MCF 10A (cell line): ENCODE data around the gene PHF14. TPM values are rescaled to one million over a fixed set of nuclear protein-coding genes. Genes with fewer than 3 reads are reported as not detected.

ENCODE experiments used
- BruUV-seq: library from RNA; stranded (reverse); fragments of 400-500 nt; replicated peaks from 2 replicates; lab custom pipeline; 2021; lab: Mats Ljungman, UMichigan
- CTCF ChIA-PET: fragments of 300-600 bp; sonication (Branson Sonifier 250); formaldehyde crosslinking; extraction: SDS; loops from one replicate; lab custom pipeline; 2021; ENCODE audit warnings: antibody characterized with exemption, inconsistent platforms; lab: Yijun Ruan, JAX
- POLR2A ChIA-PET: fragments of 300-600, 350-650 bp; sonication (Branson Sonifier 250); formaldehyde crosslinking; extraction: SDS; loops from one replicate; lab custom pipeline; 2020; ENCODE audit warnings: antibody characterized with exemption, inconsistent platforms; lab: Yijun Ruan, JAX
- DNase-seq: peaks from one replicate; pipeline ENCODE4 v3.0.0-alpha.2; 2018; ENCODE audit not compliant: unreplicated experiment
- H3K27ac Mint-ChIP-seq: one replicate; pipeline ENCODE4 v1.8.0; 2022; ENCODE audit warnings: mild to moderate bottlenecking, low read depth, mixed read lengths; ENCODE audit not compliant: unreplicated experiment
- H3K27me3 Mint-ChIP-seq: one replicate; pipeline ENCODE4 v1.8.0; 2022; ENCODE audit warnings: mixed read lengths; ENCODE audit not compliant: insufficient read depth, unreplicated experiment
- H3K36me3 Mint-ChIP-seq: one replicate; pipeline ENCODE4 v1.8.0; 2022; ENCODE audit warnings: mild to moderate bottlenecking, moderate library complexity, mixed read lengths; ENCODE audit not compliant: insufficient read depth, unreplicated experiment
- H3K4me1 Mint-ChIP-seq: one replicate; pipeline ENCODE4 v1.8.0; 2022; ENCODE audit warnings: mixed read lengths; ENCODE audit not compliant: insufficient read depth, unreplicated experiment
- H3K4me3 Mint-ChIP-seq: one replicate; pipeline ENCODE4 v1.8.0; 2022; ENCODE audit warnings: mild to moderate bottlenecking, moderate library complexity, mixed read lengths; ENCODE audit not compliant: unreplicated experiment
- H3K9me3 Mint-ChIP-seq: one replicate; pipeline ENCODE4 v1.8.0; 2022; ENCODE audit warnings: mixed read lengths; ENCODE audit not compliant: unreplicated experiment
- intact Hi-C: fragments of 100-400 bp; cut with micrococcal nuclease; formaldehyde crosslinking; loops from 2 replicates; pipeline ENCODE4 v1.14.1; 2022
- total RNA-seq: library from RNA; stranded (reverse); gene quantifications from 2 replicates; pipeline ENCODE4 v1.2.3, GENCODE V29; 2022
- TF ChIP-seq, protein P1 (sequence below): fragments of 200-600 bp; IDR thresholded peaks from one replicate; pipeline ENCODE4 v1.8.0; 2022; ENCODE audit warnings: antibody characterized with exemption, mild to moderate bottlenecking; ENCODE audit not compliant: unreplicated experiment

PHF14 gene
- total RNA-seq, 1 experiment from 2014 or later = 39.6 TPM

DNA sequence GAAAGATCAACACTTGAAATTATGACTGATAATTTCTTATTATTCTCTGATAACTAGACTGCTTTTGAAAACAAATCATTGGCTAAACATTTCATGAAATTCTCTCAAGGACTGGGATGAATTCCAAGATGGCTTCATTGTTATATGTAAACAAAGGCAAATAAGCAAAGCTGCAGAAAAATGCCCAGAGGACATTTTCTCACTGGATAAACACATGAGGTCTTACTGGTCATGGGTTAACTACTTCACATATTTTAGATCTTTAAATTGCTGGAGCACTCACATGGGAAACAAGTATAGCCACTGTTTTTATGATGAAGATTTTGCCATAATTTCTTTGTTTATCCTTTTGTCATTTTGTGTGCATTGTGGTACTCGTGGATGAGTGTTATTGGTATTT, 239.1 kb downstream of the PHF14 start:
- H3K27ac Mint-ChIP-seq = no peak overlapping the region
- no peaks in the 10 kb centered on the region for H3K9me3 Mint-ChIP-seq
- H3K4me1 Mint-ChIP-seq = no peaks in the 10 kb centered on the region
- ChIA-PET POLR2A (no interaction called here), CTCF (interaction anchor here (0.6 to 4.4 kb wide), 27 partner anchors 8 to 1094 kb away, joined by 3 to 64 read pairs (median 5); no protein-coding TSS in a partner anchor)
- TF ChIP-seq, protein P1, sequence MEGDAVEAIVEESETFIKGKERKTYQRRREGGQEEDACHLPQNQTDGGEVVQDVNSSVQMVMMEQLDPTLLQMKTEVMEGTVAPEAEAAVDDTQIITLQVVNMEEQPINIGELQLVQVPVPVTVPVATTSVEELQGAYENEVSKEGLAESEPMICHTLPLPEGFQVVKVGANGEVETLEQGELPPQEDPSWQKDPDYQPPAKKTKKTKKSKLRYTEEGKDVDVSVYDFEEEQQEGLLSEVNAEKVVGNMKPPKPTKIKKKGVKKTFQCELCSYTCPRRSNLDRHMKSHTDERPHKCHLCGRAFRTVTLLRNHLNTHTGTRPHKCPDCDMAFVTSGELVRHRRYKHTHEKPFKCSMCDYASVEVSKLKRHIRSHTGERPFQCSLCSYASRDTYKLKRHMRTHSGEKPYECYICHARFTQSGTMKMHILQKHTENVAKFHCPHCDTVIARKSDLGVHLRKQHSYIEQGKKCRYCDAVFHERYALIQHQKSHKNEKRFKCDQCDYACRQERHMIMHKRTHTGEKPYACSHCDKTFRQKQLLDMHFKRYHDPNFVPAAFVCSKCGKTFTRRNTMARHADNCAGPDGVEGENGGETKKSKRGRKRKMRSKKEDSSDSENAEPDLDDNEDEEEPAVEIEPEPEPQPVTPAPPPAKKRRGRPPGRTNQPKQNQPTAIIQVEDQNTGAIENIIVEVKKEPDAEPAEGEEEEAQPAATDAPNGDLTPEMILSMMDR = no peak
- no peaks in the 10 kb centered on the region for H3K36me3 Mint-ChIP-seq
- no peak overlapping the region for H3K4me3 Mint-ChIP-seq
- no TSS peak for BruUV-seq
- H3K27me3 Mint-ChIP-seq = no peaks in the 10 kb centered on the region
- intact Hi-C loops = loop anchor here (2.0 to 5.0 kb wide), 3 partner anchors 128 to 324 kb away; a partner anchor contains a TSS
- DNase-seq = peak; percentile 51

GRCh38 chr7:11213266-11213665, 239.6 kb downstream of the PHF14 start:
- POLR2A ChIA-PET = no interaction called here
- intact Hi-C loops = loop anchor here (2.0 to 5.0 kb wide), 3 partner anchors 128 to 324 kb away; a partner anchor contains a TSS
- no peaks in the 10 kb centered on the region for H3K27me3 Mint-ChIP-seq
- BruUV-seq = no TSS peak
- no peak overlapping the region for H3K4me3 Mint-ChIP-seq
- CTCF ChIA-PET = interaction anchor here (0.6 to 4.4 kb wide), 8 partner anchors 9 to 179 kb away, joined by 3 to 64 read pairs (median 4); no protein-coding TSS in a partner anchor
- H3K9me3 Mint-ChIP-seq = no peaks in the 10 kb centered on the region
- no peaks in the 10 kb centered on the region for H3K4me1 Mint-ChIP-seq
- no peak for DNase-seq
- TF ChIP-seq, protein P1 = no peak
- no peaks in the 10 kb centered on the region for H3K36me3 Mint-ChIP-seq
- H3K27ac Mint-ChIP-seq = no peak overlapping the region

- TF ChIP-seq, protein P1 = no peak
- Mint-ChIP-seq H3K27ac (no peak overlapping the region), H3K4me3 (no peak overlapping the region), H3K4me1 (no peaks in the 10 kb centered on the region), H3K27me3 (no peaks in the 10 kb centered on the region), H3K36me3 (no peaks in the 10 kb centered on the region), H3K9me3 (no peaks in the 10 kb centered on the region)
- no TSS peak for BruUV-seq
- CTCF ChIA-PET = interaction anchor here (0.7 to 1.0 kb wide), 3 partner anchors 9 to 135 kb away, joined by 3 read pairs; no protein-coding TSS in a partner anchor
- intact Hi-C loops = no loop called here
- no peak for DNase-seq
- POLR2A ChIA-PET = interaction anchor here (0.6 to 1.0 kb wide), 2 partner anchors 76 to 322 kb away, joined by 3 to 4 read pairs; no protein-coding TSS in a partner anchor
Measured at GRCh38 chr7:11216276-11216675, 242.6 kb downstream of the PHF14 start.

- no peaks in the 10 kb centered on the region for H3K27me3 Mint-ChIP-seq
- H3K4me3 Mint-ChIP-seq = no peak overlapping the region
- no TSS peak for BruUV-seq
- intact Hi-C loops = no loop called here
- no peaks in the 10 kb centered on the region for H3K9me3 Mint-ChIP-seq
- no peaks in the 10 kb centered on the region for H3K4me1 Mint-ChIP-seq
- ChIA-PET POLR2A (no interaction called here), CTCF (interaction anchor here (1.2 kb wide), 1 partner anchor 7 kb away, joined by 3 read pairs; no protein-coding TSS in a partner anchor)
- DNase-seq = no peak
- TF ChIP-seq, protein P1 = no peak
- no peak overlapping the region for H3K27ac Mint-ChIP-seq
- H3K36me3 Mint-ChIP-seq = no peaks in the 10 kb centered on the region
Measured at GRCh38 chr7:11217848-11218565, 244.3 kb downstream of the PHF14 start.
